K562 (cell line): ENCODE measurements around the gene MYMK. TPM values are rescaled to one million over a fixed set of nuclear protein-coding genes. Genes with fewer than 3 reads are reported as not detected.

Source experiments
- ATAC-seq: fragments of 200-7000 bp; cut with Tn5 transposase; 3 replicates; pipeline ENCODE4 v1.9.1; 2020; ENCODE audit warnings: moderate library complexity
- BruUV-seq: library from RNA; stranded (reverse); fragments of 400-500 nt; replicated peaks from 2 replicates; lab custom pipeline; 2021; lab: Mats Ljungman, UMichigan
- CTCF ChIA-PET: fragments of 300-600 bp; formaldehyde crosslinking; extraction: SDS; loops from one replicate; lab custom pipeline; 2021; ENCODE audit warnings: low intra/inter-chr PET ratio; lab: Yijun Ruan, JAX
- POLR2A ChIA-PET: fragments of 300-600, 350-650 bp; sonication (Branson Sonifier 250); formaldehyde crosslinking; extraction: SDS; loops from one replicate; lab custom pipeline; 2021; ENCODE audit warnings: antibody characterized with exemption, inconsistent platforms; lab: Yijun Ruan, JAX
- DNase-seq, 4 experiments: peaks; one replicate each; pipeline versions ENCODE4 v3.0.0 to v3.0.0-alpha.2; 2011 to 2018; ENCODE audit warnings: low spot score in 3 of 4, mixed read lengths in 3 of 4; ENCODE audit errors: extremely low read depth in 1 of 4
- FAIRE-seq: peaks from 2 replicates; lab custom pipeline; 2011; peaks lifted over from hg19 to GRCh38; lab: Jason Lieb, UNC
- H2AFZ ChIP-seq: 2 replicates; pipeline ENCODE4 v1.6.0; 2011; ENCODE audit warnings: low read depth, low read length, control low read depth, inconsistent platforms
- H3K27ac ChIP-seq: fragments of 200-600 bp; 3 replicates; pipeline ENCODE4 v1.8.0; 2011; ENCODE audit warnings: low read depth, mild to moderate bottlenecking, control low read depth, inconsistent platforms, low read length, moderate library complexity, mixed read lengths; ENCODE audit errors: extremely low read depth
- H3K27me3 ChIP-seq, 2 experiments: fragments of 300-600 bp in 1 of 2; 2 replicates in 1 of 2; 3 replicates in 1 of 2; pipeline versions ENCODE4 v1.6.0 to v1.8.0; 2011; ENCODE audit warnings: inconsistent platforms in 2 of 2, low read length in 2 of 2, mild to moderate bottlenecking in 1 of 2, mixed read lengths in 1 of 2, moderate library complexity in 1 of 2; ENCODE audit not compliant: control insufficient read depth in 2 of 2, insufficient read depth in 2 of 2
- H3K36me3 ChIP-seq: fragments of 300-600 bp; 3 replicates; pipeline ENCODE4 v1.8.0; 2011; ENCODE audit warnings: mild to moderate bottlenecking, low read length, inconsistent platforms; ENCODE audit not compliant: control insufficient read depth, insufficient read depth
- H3K4me1 ChIP-seq, 2 experiments: fragments of 200-600 bp in 1 of 2; replicated peaks in 1 of 2; 2 replicates in 1 of 2; 3 replicates in 1 of 2; pipeline versions ENCODE4 v1.5.1 to v1.8.0; 2011; ENCODE audit warnings: inconsistent platforms in 2 of 2, low read length in 2 of 2, mild to moderate bottlenecking in 1 of 2, mixed read lengths in 1 of 2, moderate library complexity in 1 of 2; ENCODE audit not compliant: control insufficient read depth in 2 of 2, insufficient read depth in 2 of 2
- H3K4me2 ChIP-seq: 2 replicates; pipeline ENCODE4 v1.6.1; 2011; ENCODE audit warnings: low read length, control low read depth, inconsistent platforms, mixed read lengths; ENCODE audit not compliant: insufficient read depth
- H3K4me3 ChIP-seq: fragments of 200-600 bp; sonication (generic), shearing (Covaris generic); 2 replicates; pipeline ENCODE4 v1.5.1; 2016; ENCODE audit warnings: control low read depth, inconsistent platforms
- H3K79me2 ChIP-seq: fragments of 200-600 bp; 3 replicates; pipeline ENCODE4 v1.8.0; 2011; ENCODE audit warnings: low read length, inconsistent platforms; ENCODE audit not compliant: control insufficient read depth, insufficient read depth
- H3K9ac ChIP-seq, 2 experiments: 2 replicates each; pipeline versions ENCODE4 v1.6.0 to v1.6.1; 2011; ENCODE audit warnings: low read depth in 2 of 2, low read length in 2 of 2, control low read depth in 1 of 2, inconsistent platforms in 1 of 2, mild to moderate bottlenecking in 1 of 2, mixed read lengths in 1 of 2; ENCODE audit not compliant: insufficient read depth in 1 of 2
- H3K9me1 ChIP-seq: one replicate; pipeline ENCODE4 v1.6.0; 2011; ENCODE audit warnings: inconsistent platforms, mild to moderate bottlenecking, low read length, moderate library complexity; ENCODE audit not compliant: control insufficient read depth, insufficient read depth
- H3K9me3 ChIP-seq: replicated peaks from 2 replicates; pipeline ENCODE4 v1.5.1; 2011; ENCODE audit warnings: low read depth, low read length, inconsistent platforms; ENCODE audit not compliant: control insufficient read depth, insufficient read depth
- H4K20me1 ChIP-seq: replicated peaks from 2 replicates; pipeline ENCODE4 v1.6.1; 2011; ENCODE audit warnings: low read length, inconsistent platforms, mixed read lengths; ENCODE audit not compliant: control insufficient read depth, insufficient read depth
- EGR1 ChIP-seq: fragments of 450-650 bp; conservative IDR thresholded peaks from 2 replicates; pipeline ENCODE4 v1.6.1; 2017; ENCODE audit warnings: mild to moderate bottlenecking
- ZFPM2 ChIP-seq: fragments of 250-450 bp; sonication (Bioruptor Pico); IDR thresholded peaks from 2 replicates; pipeline ENCODE4 v1.5.1; 2022; ENCODE audit warnings: mild to moderate bottlenecking
- WGBS: fragments of 100-300 bp; shearing (Covaris generic); methylation state at CpG from one replicate; pipeline ENCODE4 v1.1.6; 2016; ENCODE audit warnings: low coverage, mixed read lengths; ENCODE audit not compliant: insufficient coverage; ENCODE audit errors: missing lambda C conversion rate; 5-methylcytosine and 5-hydroxymethylcytosine counted together
- in situ Hi-C: fragments of 300-500 bp; cut with MboI; formaldehyde crosslinking; loops from 4 replicates; pipeline ENCODE4 v1.15.0; 2018; ENCODE audit warnings: inconsistent platforms, mixed read lengths
- intact Hi-C: fragments of 100-400 bp; cut with micrococcal nuclease; formaldehyde crosslinking; loops from 2 replicates; pipeline ENCODE4 v1.14.2; 2022
- polyA plus RNA-seq, 8 experiments: library from polyadenylated mRNA; depleted of rRNA in 4 of 8; stranded (reverse) in 5 of 8; unstranded in 3 of 8; fragments of >200 nt; fragmentation: Nextera tagmentation in 2 of 8; fragmentation: Illumina TruSeq in 1 of 8; extraction: Ambion mirVana in 2 of 8; extraction: Trizol in 1 of 8; gene quantifications; 2 replicates each; pipeline versions ENCODE4 v1.2.1 to v1.2.3, GENCODE V29; 2011 to 2014; ENCODE audit warnings: inconsistent platforms in 1 of 8, missing spikeins in 1 of 8
- total RNA-seq, 7 experiments: library from RNA; depleted of rRNA in 6 of 7; stranded (reverse); fragments of >200 nt in 6 of 7; fragmentation: Illumina TruSeq in 2 of 7; extraction: Trizol in 2 of 7; gene quantifications; 2 replicates each; pipeline versions ENCODE4 v1.2.1 to v1.2.3, GENCODE V29; 2011 to 2021; ENCODE audit warnings: low replicate concordance in 1 of 7

MYMK gene
- total and polyA plus RNA-seq, 9 of the 15 experiments (the other 6 are each of a cell fraction or from before 2014, with no cell fraction given) = not detected

GRCh38 chr9:133513214-133514100 is 11.3 kb downstream of the MYMK start:
- Histone ChIP-seq H3K27me3 (peaks cover 20 to 60% of the 10 kb centered on the region in 2 experiments), H3K9me3 (peaks cover 7% of the 10 kb centered on the region; the same call in 1 of the 2 replicates), H3K9me1 (no peaks in the 10 kb centered on the region), H3K36me3 (no peaks in the 10 kb centered on the region; the same call in 2 of the 3 replicates), H3K27ac (no peak overlapping the region), H3K4me1 (peaks cover 0 to 23% of the 10 kb centered on the region in 2 experiments; a peak in 2 of 5 replicates), H3K9ac (peak overlapping the region in 1 of 2 experiments; percentile 20; a peak in 1 of 4 replicates), H3K4me3 (no peak overlapping the region), H4K20me1 (no peaks in the 10 kb centered on the region; the same call in none of the 2 replicates), H3K79me2 (no peaks in the 10 kb centered on the region), H2AFZ (no peak overlapping the region), H3K4me2 (no peak overlapping the region)
- BruUV-seq = no TSS peak
- TF ChIP-seq EGR1 (peak; percentile 58), ZFPM2 (no peak)
- DNase-seq (peak in 2 of 4 experiments; percentile 26 to 44), FAIRE-seq (no peak), ATAC-seq (no peak)
- ChIA-PET CTCF (interaction anchor here (0.6 kb wide), 1 partner anchor 41 kb away, joined by 3 read pairs; no protein-coding TSS in a partner anchor), POLR2A (interaction anchor here (0.5 to 1.3 kb wide), 2 partner anchors 16 to 115 kb away, joined by 3 read pairs; no protein-coding TSS in a partner anchor)
- intact Hi-C loops (no loop called here), in situ Hi-C loops (no loop called here)
- 4% methylated on average over 26 of the region's 28 CpGs for WGBS
